HG03342 (cell line): Measurements from ENCODE around the gene RIMS4.
"Not testable (repeated sequence)": the region's sequence is repeated elsewhere in the genome, so short reads cannot be mapped to it uniquely, and the experiment has no call there.

Experiments used
- ATAC-seq: cut with Tn5 transposase; IDR thresholded peaks from one replicate; pipeline ENCODE4 v1.9.1; 2021; ENCODE audit warnings: mild to moderate bottlenecking, moderate library complexity; ENCODE audit not compliant: unreplicated experiment

The RIMS4 gene

DNA sequence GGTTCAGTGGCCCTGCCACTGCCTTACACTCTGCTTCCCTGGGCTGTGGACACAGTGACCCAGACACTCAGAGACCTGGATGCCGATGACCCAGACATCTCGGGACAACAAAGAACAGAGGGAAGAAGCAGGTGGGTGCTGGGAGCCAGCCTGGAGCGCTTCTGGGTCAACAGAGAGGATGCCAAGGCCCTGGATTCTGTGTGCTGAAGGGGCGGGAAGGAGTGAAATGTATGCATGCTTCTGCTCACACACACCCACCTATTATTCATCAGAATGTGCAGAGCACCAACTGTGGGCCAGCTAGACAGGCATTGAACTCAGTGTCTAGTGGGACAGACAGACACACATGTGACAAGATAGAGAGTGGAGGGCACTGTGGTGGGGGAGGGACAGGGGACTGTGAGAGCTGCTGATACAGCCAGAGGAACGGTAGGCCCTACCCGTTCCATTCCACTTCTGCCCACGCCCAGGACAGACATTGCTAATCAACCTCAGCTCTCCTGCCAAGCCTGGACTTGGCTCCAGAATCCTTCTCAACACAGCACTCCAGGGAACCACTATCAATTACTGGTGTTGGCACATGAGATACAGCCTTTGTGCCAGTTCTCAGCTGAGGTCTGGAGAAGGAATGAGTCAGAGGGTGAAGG, 44.5 kb downstream of the RIMS4 start:
- ATAC-seq = no peak

DNA sequence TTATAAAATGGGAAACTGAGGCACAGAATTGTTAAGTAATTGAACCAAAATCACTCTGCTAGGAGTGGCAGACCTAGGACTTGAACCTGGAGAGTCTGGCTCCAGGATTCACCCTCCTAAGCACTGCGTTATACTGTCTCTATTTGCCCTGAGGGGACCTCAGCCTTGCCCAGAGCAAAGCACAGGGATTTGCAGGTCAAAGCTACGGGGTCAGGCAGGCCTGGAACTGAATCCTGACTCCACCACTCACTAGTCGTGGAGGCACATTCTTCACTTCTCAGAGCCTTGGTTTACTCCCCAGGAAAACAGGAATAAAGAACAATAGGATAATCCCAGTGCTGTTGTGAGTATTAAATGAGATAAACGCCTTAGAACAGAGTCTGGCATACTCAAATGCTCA, 45.3 kb downstream of the RIMS4 start:
- no peak for ATAC-seq

DNA sequence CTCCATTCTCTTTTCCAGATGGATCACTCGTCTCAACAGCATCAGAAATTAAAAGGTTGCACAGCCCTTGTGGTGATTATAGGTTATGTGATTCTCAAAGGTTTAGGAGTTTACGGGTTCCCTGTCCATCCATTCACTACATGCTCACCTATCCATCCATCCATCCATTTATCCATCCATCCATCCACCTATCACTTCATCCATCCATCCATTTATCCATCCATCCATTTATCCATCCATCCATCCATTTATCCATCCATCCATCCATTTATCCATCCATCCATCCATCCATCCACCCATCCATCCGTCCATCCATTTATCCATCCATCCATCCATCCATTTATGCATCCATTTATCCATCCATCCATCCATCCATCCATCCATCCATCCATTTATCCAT, 46.5 kb downstream of the RIMS4 start:
- ATAC-seq = not testable (repeated sequence)

DNA sequence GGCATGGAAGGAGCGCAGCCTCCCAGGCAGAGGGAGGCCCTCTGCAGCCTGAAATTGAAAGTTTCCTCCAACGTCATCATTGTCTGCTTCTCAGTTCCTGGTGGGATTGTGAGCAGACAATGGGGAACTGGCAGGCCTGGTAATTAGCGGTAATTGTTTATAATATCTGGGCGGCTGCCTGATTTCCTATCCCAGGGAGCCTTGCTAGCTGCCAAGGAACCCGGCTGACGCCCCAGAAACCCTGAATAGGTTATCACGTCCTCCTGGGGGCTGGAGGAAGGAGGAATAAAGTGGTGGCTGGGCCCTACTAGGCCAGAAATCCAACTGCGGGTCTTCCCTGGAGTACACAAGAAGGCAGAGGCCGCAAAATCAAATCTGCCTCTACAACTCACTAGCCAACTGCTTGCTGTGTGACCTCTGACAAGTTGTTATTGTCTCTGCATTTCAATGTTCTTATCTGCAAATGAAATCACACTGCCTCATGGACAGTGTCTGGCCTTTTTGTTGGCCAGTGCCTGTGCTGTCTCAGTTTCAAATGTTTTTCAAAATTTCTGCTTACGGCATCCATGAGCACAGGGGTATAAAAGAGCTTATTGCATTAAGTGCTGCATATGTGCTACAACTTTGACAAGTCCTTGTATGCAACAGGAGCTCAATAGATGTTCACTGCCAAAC, 47.7 kb downstream of the RIMS4 start:
- ATAC-seq = no peak

DNA sequence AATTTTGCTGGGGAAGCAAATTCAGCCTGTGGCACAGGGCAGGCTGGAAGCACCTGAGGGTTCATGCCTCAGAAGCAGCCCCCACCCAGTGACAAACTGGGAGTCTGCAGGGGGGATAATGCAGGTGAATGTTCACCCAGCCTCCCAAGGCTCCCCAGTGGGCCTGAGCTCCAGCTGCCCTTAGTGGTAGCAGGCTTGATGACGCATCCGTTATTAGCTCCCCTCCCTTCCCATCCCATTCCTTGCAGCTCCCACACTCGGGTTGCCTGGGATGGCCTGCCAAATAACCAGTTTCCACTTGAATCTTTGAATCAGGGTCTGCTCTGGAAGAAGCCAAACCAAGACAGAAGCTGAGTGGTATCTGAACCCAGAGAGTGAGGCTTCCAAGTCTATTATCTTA, 48.9 kb downstream of the RIMS4 start:
- ATAC-seq = no peak

DNA sequence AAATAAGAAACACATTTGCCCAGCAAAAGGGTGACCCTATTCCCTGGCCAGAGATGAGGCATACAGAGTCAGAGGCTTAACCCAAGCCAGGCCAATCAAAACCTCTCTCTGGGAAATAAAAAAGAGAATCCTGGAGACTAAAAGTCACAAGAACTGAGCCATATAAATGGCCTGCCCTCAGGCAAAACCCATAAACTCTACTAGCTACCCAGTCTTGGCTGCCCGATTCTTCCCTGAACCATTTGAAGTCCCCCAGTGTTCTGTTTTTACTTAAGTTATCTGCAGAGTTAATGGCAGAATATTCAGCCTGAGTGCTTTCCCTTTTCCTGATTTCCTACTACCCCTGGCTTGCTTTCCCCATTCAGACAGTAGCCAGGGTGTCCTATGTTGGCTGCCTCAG, 50.8 kb downstream of the RIMS4 start:
- no peak for ATAC-seq

DNA sequence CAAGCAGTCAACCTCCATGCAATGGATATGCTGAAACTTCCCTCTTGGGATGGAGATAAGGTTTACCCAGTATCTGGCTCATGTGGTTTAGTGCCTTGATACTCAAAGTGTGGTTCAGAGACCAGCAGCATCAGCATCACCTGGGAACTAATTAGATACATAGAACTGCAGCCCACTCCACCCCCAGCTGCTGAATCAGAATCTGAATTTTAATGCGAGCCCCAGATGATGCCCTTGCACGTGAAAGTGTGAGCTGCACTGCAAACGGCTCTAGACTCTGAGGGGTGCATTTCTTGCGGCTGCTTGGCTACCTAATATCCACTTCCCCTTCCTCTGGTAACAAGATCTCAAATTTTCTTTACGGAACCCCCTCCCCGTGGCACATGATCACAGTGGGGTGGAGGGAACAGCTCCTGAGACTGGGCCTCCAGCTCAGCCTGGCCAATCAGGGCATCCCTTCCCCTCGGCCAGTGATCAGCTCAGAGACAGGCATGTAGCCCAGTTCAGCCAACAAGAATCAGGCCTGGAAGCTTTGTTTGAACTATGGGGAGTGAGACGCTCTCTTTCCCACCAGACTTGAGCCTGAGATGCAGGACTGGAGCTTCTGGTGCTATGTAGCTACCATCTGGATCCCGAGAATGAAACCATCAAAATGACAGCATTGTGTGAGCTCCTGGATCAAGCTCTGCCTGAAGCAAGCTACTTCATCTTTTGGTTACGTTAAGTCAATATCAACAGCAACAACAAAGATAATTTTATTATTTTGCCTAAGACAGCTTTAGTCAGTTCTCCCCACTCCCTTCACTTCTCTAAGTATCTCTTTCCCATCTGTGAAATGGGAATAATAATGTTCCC, 51.9 kb downstream of the RIMS4 start:
- ATAC-seq = no peak

DNA sequence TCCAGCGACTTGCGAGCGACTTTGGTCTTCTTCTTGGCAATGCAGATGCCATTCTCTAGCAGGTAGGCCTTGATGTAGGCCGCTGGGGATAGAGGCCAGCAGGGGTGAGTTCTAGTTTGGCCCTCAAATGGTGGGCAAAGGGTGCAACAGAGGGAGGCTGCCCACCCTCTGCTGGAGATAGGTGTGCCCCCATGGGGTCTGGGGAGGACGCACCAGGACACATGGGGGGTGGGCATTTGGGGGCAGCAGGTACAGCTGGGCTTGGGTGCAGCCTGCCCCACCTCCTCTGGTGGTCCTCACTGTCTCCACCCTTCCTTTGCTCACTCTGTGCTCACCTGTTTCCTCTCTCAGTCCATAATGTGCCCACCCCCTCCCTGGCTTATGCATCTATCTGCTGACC, 53.4 kb downstream of the RIMS4 start:
- ATAC-seq = no peak

DNA sequence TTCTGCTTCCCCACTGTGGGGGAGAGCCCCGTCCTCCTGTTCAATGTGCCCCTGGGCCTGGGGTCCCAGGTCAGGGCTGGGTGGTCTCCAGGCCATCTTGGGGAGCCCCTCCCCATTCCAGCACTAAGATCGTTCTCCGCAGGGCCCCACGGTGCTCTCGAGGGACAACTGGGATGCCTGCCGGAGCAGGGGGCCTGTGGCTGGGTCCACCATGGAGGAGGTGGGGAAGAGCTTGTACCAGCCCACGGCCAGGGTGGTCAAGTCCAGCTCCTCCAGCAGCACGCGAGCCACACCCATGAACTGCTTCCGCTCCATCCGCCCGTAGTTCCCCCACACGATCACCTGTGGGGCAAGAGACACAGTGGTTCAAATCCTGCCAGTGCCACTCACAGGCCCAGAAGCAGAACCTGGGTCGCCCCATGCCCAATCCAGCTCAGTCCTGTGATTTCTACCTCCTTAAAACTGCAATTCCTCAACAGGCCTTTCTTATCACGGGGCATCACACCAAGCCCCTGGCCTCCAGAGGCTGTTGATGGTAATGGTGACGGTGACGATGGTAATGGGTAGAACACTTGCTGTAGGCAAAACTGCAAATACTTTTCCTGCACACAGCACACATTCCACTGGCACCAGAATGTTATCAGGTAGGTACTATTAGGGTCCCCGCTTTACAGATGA, 54.2 kb downstream of the RIMS4 start:
- ATAC-seq = no peak

DNA sequence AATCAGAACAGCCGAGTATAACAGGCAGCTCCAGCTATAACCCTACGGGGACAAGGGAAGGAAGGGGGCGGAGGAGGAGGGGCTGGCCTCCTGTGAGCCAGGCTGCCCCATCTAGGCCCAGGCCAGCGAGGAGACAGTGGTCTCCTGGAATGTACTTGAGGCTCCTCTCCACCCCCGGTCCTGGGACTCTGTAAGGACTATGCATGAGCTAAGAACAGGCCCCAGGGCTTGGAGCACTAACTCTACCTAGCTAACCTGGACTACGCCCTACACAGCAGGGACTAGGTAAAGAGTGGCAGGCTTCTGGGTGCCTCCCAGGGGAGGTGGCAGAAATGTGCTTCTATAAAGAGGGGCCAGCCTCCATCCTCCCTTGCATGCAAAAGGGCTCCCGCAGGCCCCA, 55.8 kb downstream of the RIMS4 start:
- ATAC-seq = no peak

DNA sequence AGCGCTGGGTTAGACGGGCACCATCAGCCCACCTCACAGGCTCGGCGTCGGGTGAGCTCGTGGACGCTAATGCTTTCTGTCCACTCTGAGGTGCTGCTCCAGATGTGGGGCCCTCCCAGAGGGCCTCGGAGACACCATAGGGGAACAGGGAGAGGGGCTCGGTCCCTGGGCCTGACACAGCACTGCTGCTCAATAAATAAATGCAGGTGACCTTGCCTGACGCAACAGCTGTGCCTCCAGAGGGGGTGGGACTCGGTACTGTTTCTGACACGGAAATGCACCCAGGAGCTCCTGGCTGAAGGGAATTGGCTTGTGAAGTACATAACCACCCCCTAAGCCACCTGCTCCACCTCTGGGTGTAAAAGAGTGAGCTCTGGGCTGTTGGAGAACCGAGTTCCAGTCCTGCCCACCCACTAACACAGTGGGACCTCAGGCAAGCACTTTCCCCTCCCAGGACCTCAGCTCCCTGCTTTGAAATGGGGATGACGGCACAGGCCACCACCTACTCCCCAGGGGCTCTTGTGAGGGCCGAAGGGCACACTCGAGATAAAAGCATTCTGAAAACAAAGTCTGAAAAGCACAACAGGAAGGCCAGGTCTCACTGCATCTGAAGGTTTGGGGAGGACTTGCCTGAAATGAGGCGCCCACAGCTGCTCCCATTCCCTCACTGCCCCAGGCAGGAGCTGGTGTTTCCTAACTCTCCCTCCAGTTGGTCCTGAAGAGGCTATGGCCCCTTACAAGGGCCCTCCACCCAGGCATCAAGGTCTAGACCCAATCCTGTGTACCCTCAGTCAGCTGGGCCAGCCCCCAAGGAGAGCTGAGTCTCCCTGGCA, 58.0 kb downstream of the RIMS4 start:
- ATAC-seq = no peak

DNA sequence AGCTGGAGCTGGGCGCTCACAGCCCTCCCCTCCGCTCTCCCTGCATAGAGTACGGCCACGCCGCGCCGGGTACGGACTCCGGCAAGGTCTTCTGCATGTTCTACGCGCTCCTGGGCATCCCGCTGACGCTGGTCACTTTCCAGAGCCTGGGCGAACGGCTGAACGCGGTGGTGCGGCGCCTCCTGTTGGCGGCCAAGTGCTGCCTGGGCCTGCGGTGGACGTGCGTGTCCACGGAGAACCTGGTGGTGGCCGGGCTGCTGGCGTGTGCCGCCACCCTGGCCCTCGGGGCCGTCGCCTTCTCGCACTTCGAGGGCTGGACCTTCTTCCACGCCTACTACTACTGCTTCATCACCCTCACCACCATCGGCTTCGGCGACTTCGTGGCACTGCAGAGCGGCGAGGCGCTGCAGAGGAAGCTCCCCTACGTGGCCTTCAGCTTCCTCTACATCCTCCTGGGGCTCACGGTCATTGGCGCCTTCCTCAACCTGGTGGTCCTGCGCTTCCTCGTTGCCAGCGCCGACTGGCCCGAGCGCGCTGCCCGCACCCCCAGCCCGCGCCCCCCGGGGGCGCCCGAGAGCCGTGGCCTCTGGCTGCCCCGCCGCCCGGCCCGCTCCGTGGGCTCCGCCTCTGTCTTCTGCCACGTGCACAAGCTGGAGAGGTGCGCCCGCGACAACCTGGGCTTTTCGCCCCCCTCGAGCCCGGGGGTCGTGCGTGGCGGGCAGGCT, 60.1 kb downstream of the RIMS4 start:
- no peak for ATAC-seq

DNA sequence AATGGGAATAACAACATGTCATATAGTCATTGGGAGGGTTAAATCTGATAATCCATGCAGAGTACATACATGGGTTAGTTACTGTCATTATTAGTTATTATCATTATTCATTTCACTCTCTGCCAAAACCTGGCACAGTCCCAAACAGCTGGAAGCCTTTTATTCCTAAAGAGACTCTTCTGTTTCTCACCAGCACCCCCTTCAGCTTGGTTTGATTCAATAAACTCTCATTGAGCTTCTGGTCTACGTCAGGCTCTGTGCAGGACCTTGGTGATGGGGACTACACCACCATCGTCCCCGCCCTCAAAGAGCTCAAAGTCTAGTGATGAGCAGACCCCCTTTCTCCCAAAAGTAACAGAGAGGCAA, 62.4 kb downstream of the RIMS4 start:
- ATAC-seq = no peak

DNA sequence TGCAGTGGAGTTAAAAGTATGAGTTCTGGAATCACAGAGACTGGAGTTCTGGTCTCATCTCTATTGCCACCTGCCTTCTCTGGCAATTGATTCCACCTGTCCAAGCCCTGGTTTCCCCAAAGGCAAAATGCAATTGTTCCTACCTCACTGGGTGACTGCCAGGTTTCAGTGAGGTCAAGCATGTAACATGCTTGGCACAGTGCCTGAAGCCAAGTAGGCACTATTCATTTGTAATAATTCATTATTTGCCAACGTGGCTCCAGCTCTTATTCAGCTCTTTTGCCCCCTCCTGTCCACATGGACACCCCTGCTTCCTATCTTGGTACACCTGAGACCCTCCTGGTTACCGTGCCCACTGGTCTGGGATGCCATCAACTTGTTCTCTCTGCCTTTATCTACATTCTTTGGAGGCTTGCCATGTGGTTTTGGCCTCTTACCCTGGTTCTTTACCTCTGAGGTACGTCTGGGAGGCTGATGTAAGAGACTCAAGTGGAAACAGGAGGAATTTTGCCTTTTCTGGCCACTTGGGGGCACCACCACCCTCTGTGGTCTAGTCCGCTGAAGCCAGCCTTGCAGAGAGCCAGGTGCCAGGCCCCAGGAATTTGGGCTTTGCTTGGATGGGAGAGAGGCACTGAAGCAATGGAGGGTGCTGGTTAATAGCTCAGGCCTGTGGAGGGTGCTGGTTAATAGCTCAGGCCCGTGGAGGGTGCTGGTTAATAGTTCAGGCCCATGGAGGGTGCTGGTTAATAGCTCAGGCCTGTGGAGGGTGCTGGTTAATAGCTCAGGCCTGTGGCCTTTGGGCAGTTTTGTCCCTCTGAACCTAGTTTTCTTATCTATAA, 63.0 kb downstream of the RIMS4 start:
- ATAC-seq = no peak

DNA sequence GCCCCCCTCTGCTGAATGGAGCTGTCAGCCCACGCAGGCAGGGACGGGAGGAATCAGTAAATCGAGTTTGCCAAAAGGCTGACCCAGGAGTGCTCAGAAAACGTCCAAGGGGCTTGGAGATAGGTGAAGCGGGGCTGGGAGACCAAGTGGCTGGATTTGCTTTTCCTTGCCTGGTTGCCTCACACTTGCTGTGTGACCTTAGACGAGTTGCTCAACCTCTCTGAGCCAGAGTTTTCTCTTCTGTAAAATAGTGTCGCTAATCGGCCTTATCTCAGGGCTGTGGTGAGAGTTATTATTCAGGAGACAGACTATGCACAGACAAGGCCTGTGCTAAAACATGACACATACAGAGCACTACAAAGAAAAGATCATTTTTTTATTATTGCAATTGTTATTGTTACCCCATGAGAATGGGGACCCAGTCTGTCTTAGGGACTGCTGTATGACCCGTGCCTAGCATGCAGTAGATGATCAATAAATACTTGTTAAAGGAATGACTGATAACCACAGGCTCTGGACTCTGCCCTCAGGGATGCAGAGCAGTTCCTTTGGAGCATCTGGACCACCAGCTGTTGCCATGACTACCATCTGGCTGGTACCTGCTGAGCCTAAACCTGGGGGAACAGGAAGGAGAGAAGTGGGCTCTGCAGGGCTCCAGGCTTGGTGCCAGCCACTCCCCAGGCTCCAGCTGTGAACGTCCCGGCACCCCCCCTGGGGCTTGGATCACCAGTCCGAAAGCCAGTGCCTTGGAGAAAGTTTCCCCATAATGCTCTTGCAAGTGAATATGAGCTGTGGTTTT, 63.8 kb downstream of the RIMS4 start:
- no peak for ATAC-seq

DNA sequence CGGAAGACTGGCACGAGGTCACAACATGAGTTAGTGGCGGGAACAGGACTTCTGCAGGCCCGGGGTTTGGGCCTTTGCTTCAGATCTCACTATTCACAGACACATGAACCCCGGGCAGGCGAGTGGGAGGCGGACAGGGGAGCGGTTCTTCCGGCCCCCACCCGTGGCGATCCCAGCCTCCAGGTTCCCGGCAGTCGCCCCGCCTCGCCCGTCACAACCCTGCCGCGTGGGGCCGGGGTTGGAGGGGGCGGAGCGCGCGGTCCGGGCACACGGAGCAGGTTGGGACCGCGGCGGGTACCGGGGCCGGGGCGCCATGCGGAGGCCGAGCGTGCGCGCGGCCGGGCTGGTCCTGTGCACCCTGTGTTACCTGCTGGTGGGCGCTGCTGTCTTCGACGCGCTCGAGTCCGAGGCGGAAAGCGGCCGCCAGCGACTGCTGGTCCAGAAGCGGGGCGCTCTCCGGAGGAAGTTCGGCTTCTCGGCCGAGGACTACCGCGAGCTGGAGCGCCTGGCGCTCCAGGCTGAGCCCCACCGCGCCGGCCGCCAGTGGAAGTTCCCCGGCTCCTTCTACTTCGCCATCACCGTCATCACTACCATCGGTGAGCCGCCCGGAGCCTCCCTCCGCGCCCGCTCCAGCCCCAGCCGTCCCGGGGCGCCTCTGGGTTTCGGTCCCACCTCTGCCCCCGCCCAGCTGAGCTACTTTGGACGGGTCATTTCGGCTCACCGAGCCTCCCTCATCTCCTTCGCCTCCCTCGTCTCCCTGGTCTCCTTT, 64.6 kb downstream of the RIMS4 start, which contains the start of gene KCNK15:
Gene KCNK15, plus strand, starts transcription at position 268 of the 769 bp plus-strand sequence. Its CDS starts 46 bp downstream, at position 314.
- no peak for ATAC-seq

DNA sequence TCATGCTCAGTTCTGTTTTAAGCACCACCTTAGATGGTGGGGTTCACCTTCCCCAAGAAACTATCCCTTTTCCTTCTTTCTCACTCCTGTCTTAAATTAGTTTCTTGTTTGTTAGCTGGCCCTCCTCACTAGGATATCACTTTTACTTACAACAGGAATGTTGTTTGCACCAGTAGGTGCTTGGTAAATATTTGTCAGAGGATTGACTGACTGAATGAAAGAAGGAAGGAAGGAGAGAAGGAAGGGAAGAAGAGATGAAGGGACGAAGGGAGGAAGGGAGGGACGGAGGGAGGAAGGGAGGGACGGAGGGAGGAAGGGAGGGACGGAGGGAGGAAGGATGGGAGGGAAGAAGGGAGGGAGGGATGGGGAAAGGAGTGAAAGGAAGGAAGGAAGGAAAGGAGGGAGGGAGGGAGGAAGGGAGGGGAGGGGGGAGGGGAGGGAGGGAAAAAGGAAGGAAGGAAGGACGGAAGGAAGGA, 65.2 kb downstream of the RIMS4 start:
- ATAC-seq = no peak
